CD4-positive, alpha-beta T cell (primary cell): ENCODE results near the gene OXNAD1. TPM values are rescaled to one million over a fixed set of nuclear protein-coding genes. Genes with fewer than 3 reads are reported as not detected.

Experiments used
- ATAC-seq: fragments of 200-7000 bp; cut with Tn5 transposase; one replicate; pipeline ENCODE4 v1.10.0; 2022; ENCODE audit warnings: mild to moderate bottlenecking; ENCODE audit not compliant: poor library complexity
- CTCF ChIA-PET: fragments of 350-600 bp; sonication (Branson Sonifier 250); formaldehyde crosslinking; loops from one replicate; lab custom pipeline; 2021; ENCODE audit warnings: antibody characterized with exemption, inconsistent platforms; lab: Charles Lee
- POLR2A ChIA-PET: fragments of 350-600 bp; sonication (Branson Sonifier 250); formaldehyde crosslinking; loops from one replicate; lab custom pipeline; 2021; ENCODE audit warnings: antibody characterized with exemption, inconsistent platforms; lab: Charles Lee
- DNase-seq, 14 experiments: peaks; one replicate each; pipeline ENCODE4 v3.0.0-alpha.2; 2013 to 2020; ENCODE audit warnings: mixed read lengths in 2 of 14
- H3K27ac ChIP-seq, 2 donors: one replicate each; pipeline versions ENCODE4 v1.5.1 to v1.7.0; 2013; ENCODE audit warnings: low read length in 2 of 2, low read depth in 1 of 2, mild to moderate bottlenecking in 1 of 2
- H3K27me3 ChIP-seq, 2 experiments: 1 replicate in 1 of 2; 2 replicates in 1 of 2; pipeline versions ENCODE4 v1.6.1 to v1.7.0; 2013; ENCODE audit warnings: low read length in 2 of 2, control low read depth in 1 of 2, mild to moderate bottlenecking in 1 of 2, moderate library complexity in 1 of 2; ENCODE audit not compliant: insufficient read depth in 2 of 2, control insufficient read depth in 1 of 2
- H3K36me3 ChIP-seq: one replicate; pipeline ENCODE4 v1.6.1; 2013; ENCODE audit warnings: low read length, control low read depth; ENCODE audit not compliant: insufficient read depth
- H3K4me1 ChIP-seq: one replicate; pipeline ENCODE4 v1.6.1; 2013; ENCODE audit warnings: low read length, control low read depth; ENCODE audit not compliant: insufficient read depth
- H3K4me3 ChIP-seq: one replicate; pipeline ENCODE4 v1.5.1; 2013; ENCODE audit warnings: mild to moderate bottlenecking, low read length, moderate library complexity
- H3K9me3 ChIP-seq, 2 experiments: 1 replicate in 1 of 2; 2 replicates in 1 of 2; pipeline versions ENCODE4 v1.6.1 to v1.7.0; 2013; ENCODE audit warnings: low read length in 2 of 2, mild to moderate bottlenecking in 2 of 2, control low read depth in 1 of 2, moderate library complexity in 1 of 2; ENCODE audit not compliant: control insufficient read depth in 1 of 2, insufficient read depth in 1 of 2
- H3K27ac Mint-ChIP-seq: one replicate; pipeline ENCODE4 v1.8.0; 2020; ENCODE audit warnings: mixed read lengths
- H3K27me3 Mint-ChIP-seq: one replicate; pipeline ENCODE4 v1.8.0; 2021; ENCODE audit warnings: mixed read lengths
- H3K36me3 Mint-ChIP-seq: one replicate; pipeline ENCODE4 v1.8.0; 2021; ENCODE audit warnings: low read depth, mixed read lengths
- H3K4me1 Mint-ChIP-seq: one replicate; pipeline ENCODE4 v1.8.0; 2021; ENCODE audit warnings: low read depth, mixed read lengths
- H3K4me3 Mint-ChIP-seq: one replicate; pipeline ENCODE4 v1.8.0; 2020; ENCODE audit warnings: mild to moderate bottlenecking, mixed read lengths
- H3K9me3 Mint-ChIP-seq: one replicate; pipeline ENCODE4 v1.8.0; 2020; ENCODE audit warnings: mixed read lengths
- intact Hi-C, 2 experiments: fragments of 100-400 bp; cut with DNase I in 1 of 2; cut with micrococcal nuclease in 1 of 2; formaldehyde crosslinking; loops; one replicate each; pipeline versions ENCODE4 v1.15.1 to v1.9.0; 2023 to 2025; cut with DNase I, micrococcal nuclease
- total RNA-seq, 174 experiments: library from RNA in 2 of 174; stranded (reverse) in 2 of 174; gene quantifications; one replicate each; pipeline ENCODE4 v1.2.3 and lab custom pipeline; 2021 to 2026
- TF ChIP-seq, protein P1 (sequence below): fragments of 200-600 bp; IDR thresholded peaks from one replicate; pipeline ENCODE4 v1.8.0; 2022; ENCODE audit warnings: antibody characterized with exemption, mild to moderate bottlenecking

OXNAD1 gene
- total RNA-seq, 2 experiments from 2014 or later: 135 TPM

DNA sequence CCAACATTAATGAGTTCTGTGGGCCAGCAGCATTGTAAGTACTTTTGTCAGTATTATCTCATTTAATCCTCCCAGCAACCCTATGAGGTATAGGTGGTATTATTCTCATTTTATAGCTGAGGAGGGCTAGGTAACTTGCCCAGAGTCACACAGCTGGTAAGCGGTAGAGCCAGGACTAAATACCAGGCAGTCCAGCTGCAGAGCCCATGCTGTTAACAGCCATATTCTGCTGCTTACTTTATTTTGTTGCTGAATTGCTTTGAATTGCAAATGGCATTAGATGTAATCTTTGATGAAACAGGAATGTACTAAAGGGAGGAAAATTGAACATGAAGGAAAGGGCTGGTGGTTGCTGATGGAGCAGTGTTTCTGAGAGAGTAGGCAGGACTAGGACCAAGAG lies 19.6 kb downstream of the OXNAD1 start:
- H3K9me3 ChIP-seq: no peaks in the 10 kb centered on the region
- peak overlapping the region; percentile 92 for H3K27ac Mint-ChIP-seq
- ATAC-seq: no peak
- intact Hi-C loops: loop anchor here (1.0 to 10.0 kb wide), 4 partner anchors 16 to 600 kb away; partner anchors contain the start of gene PLCL2 (in 1 of the 2)
- no peak overlapping the region for H3K4me3 ChIP-seq
- peaks cover 52% of the 10 kb centered on the region for H3K4me1 Mint-ChIP-seq
- TF ChIP-seq, protein P1, sequence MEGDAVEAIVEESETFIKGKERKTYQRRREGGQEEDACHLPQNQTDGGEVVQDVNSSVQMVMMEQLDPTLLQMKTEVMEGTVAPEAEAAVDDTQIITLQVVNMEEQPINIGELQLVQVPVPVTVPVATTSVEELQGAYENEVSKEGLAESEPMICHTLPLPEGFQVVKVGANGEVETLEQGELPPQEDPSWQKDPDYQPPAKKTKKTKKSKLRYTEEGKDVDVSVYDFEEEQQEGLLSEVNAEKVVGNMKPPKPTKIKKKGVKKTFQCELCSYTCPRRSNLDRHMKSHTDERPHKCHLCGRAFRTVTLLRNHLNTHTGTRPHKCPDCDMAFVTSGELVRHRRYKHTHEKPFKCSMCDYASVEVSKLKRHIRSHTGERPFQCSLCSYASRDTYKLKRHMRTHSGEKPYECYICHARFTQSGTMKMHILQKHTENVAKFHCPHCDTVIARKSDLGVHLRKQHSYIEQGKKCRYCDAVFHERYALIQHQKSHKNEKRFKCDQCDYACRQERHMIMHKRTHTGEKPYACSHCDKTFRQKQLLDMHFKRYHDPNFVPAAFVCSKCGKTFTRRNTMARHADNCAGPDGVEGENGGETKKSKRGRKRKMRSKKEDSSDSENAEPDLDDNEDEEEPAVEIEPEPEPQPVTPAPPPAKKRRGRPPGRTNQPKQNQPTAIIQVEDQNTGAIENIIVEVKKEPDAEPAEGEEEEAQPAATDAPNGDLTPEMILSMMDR: no peak
- H3K4me1 ChIP-seq: peaks cover 33% of the 10 kb centered on the region
- H3K36me3 Mint-ChIP-seq: peaks cover 38% of the 10 kb centered on the region
- H3K27me3 Mint-ChIP-seq: no peaks in the 10 kb centered on the region
- H3K9me3 Mint-ChIP-seq: no peaks in the 10 kb centered on the region
- H3K27ac ChIP-seq: peak overlapping the region; percentile 88 to 90
- POLR2A ChIA-PET: interaction anchor here (1.5 to 3.8 kb wide), 3 partner anchors 9 to 227 kb away, joined by 3 to 49 read pairs (median 4); partner anchors contain the start of genes DPH3 and OXNAD1
- CTCF ChIA-PET: interaction anchor here (0.9 to 1.9 kb wide), 2 partner anchors 17 to 35 kb away, joined by 3 to 5 read pairs; no protein-coding TSS in a partner anchor
- H3K36me3 ChIP-seq: no peaks in the 10 kb centered on the region
- peak overlapping the region; percentile 95 for H3K4me3 Mint-ChIP-seq
- no peak for DNase-seq
- no peaks in the 10 kb centered on the region for H3K27me3 ChIP-seq

DNA sequence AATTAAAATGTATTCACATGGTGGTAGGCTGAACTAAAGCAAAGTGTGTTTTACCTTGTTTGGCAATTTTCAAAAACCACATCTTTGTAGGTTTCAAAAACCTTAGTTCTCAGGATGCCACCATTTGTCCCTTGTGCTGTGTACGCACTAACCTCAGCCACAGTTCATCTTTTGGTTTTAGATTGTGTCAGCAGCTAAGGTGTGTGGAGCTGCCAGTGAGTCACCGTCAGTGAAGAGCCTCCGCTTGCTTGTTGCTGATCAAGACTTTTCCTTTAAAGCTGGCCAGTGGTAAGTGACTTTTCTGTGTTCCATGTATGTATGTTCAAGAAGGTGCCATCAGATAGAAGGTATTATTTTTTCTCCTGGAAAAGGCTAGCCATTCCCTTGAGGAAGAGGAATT lies 21.1 kb downstream of the OXNAD1 start:
- H3K9me3 ChIP-seq: no peaks in the 10 kb centered on the region
- H3K27me3 ChIP-seq: no peaks in the 10 kb centered on the region
- H3K36me3 ChIP-seq: no peaks in the 10 kb centered on the region
- ChIA-PET CTCF (interaction anchor here (1.0 to 2.4 kb wide), 12 partner anchors 9 to 226 kb away, joined by 3 to 11 read pairs (median 3); no protein-coding TSS in a partner anchor), POLR2A (interaction anchor here (0.6 to 3.8 kb wide), 26 partner anchors 8 to 781 kb away, joined by 3 to 49 read pairs (median 4); partner anchors contain the start of genes DPH3 and OXNAD1)
- peak; percentile 88 for ATAC-seq
- H3K27me3 Mint-ChIP-seq: no peaks in the 10 kb centered on the region
- peak overlapping the region; percentile 95 for H3K4me3 Mint-ChIP-seq
- H3K27ac Mint-ChIP-seq: peak overlapping the region; percentile 92
- TF ChIP-seq, protein P1: no peak
- peaks cover 54% of the 10 kb centered on the region for H3K36me3 Mint-ChIP-seq
- H3K4me1 ChIP-seq: peaks cover 39% of the 10 kb centered on the region
- H3K27ac ChIP-seq: peak overlapping the region; percentile 88 to 90
- peak overlapping the region; percentile 91 for H3K4me3 ChIP-seq
- peaks cover 67% of the 10 kb centered on the region for H3K4me1 Mint-ChIP-seq
- no peaks in the 10 kb centered on the region for H3K9me3 Mint-ChIP-seq
- peak; percentile 55 to 92 (median 66) for DNase-seq
- intact Hi-C loops: loop anchor here (1.0 to 10.0 kb wide), 5 partner anchors 15 to 599 kb away; partner anchors contain the start of genes OXNAD1 (in 1 of the 2) and PLCL2 (in 1 of the 2)

DNA sequence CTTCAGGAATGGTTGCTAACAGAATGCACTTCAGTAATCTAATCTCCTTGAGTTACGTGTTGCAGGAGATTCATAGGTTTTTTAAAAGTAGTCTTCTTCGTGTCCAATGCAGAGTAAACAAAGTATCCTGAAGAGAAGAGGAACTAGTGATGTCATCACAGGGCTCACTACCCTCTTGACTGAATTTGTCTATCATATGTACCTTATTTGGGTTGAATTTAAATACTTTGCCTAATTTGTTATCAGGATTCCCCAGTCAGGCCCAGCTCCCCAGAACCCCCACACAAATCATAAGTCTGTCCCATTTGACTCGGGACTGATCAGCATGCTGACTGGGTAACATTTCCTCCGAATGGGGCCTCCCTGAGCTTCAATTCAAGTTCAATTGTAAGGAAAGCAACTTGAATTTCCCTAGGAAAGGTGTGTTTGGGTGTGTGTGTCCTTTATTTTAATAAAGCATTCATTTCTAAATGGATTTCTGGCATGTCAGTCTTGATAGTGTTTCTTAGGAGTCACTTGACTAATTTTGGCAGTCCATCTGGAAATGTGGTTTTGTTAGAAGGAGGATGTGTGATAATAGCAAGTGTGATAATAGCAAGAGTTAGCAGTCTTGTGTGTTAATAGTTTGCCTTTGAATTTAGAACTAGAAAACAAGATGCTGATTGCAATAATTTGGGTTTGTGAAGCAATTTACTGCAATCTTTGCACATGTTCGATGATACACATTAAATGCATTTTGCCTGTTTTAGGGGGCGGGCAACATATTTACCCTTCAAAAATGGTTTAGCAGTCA lies 21.9 kb downstream of the OXNAD1 start:
- Histone ChIP-seq H3K4me3 (peak overlapping the region; percentile 91), H3K9me3 (no peaks in the 10 kb centered on the region), H3K4me1 (peaks cover 39% of the 10 kb centered on the region), H3K36me3 (no peaks in the 10 kb centered on the region), H3K27me3 (no peaks in the 10 kb centered on the region), H3K27ac (peak overlapping the region; percentile 88 to 90)
- Mint-ChIP-seq H3K4me1 (peaks cover 75% of the 10 kb centered on the region), H3K4me3 (peak overlapping the region; percentile 95), H3K9me3 (no peaks in the 10 kb centered on the region), H3K27ac (peak overlapping the region; percentile 92), H3K27me3 (no peaks in the 10 kb centered on the region), H3K36me3 (peaks cover 60% of the 10 kb centered on the region)
- DNase-seq (peak in 3 of 14 experiments; percentile 32 to 66 (median 33)), ATAC-seq (peak; percentile 16)
- ChIA-PET POLR2A (interaction anchor here (0.6 to 3.8 kb wide), 23 partner anchors 9 to 780 kb away, joined by 3 to 49 read pairs (median 7); partner anchors contain the start of genes DPH3 and OXNAD1), CTCF (interaction anchor here (0.6 to 2.4 kb wide), 13 partner anchors 8 to 243 kb away, joined by 3 to 11 read pairs (median 3); no protein-coding TSS in a partner anchor)
- TF ChIP-seq, protein P1: no peak
- intact Hi-C loops: loop anchor here (1.0 to 10.0 kb wide), 5 partner anchors 14 to 598 kb away; partner anchors contain the start of genes OXNAD1 (in 1 of the 2) and PLCL2 (in 1 of the 2)
